VCaP (cell line): ENCODE results near the gene TMEM250.

Experiments used
- H3K27ac ChIP-seq: fragments of 450-650 bp; 2 replicates; pipeline ENCODE4 v1.5.1; 2017
- TF ChIP-seq, protein P1 (sequence below): fragments of 450-650 bp; conservative IDR thresholded peaks from 2 replicates; pipeline ENCODE4 v1.5.1; 2017; ENCODE audit warnings: mild to moderate bottlenecking, moderate library complexity

The TMEM250 gene

GRCh38 chr9:136117916-136118319 is 757 bp downstream of the TMEM250 start:
- peak overlapping the region; percentile 99 for H3K27ac ChIP-seq

GRCh38 chr9:136117291-136117915 is 1.3 kb downstream of the TMEM250 start:
- TF ChIP-seq, protein P1, sequence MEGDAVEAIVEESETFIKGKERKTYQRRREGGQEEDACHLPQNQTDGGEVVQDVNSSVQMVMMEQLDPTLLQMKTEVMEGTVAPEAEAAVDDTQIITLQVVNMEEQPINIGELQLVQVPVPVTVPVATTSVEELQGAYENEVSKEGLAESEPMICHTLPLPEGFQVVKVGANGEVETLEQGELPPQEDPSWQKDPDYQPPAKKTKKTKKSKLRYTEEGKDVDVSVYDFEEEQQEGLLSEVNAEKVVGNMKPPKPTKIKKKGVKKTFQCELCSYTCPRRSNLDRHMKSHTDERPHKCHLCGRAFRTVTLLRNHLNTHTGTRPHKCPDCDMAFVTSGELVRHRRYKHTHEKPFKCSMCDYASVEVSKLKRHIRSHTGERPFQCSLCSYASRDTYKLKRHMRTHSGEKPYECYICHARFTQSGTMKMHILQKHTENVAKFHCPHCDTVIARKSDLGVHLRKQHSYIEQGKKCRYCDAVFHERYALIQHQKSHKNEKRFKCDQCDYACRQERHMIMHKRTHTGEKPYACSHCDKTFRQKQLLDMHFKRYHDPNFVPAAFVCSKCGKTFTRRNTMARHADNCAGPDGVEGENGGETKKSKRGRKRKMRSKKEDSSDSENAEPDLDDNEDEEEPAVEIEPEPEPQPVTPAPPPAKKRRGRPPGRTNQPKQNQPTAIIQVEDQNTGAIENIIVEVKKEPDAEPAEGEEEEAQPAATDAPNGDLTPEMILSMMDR, result no peak
- H3K27ac ChIP-seq, result peak overlapping the region; percentile 99

More at GRCh38 chr9:136117916-136118319, 757 bp downstream of the TMEM250 start:
- TF ChIP-seq, protein P1, result no peak

DNA sequence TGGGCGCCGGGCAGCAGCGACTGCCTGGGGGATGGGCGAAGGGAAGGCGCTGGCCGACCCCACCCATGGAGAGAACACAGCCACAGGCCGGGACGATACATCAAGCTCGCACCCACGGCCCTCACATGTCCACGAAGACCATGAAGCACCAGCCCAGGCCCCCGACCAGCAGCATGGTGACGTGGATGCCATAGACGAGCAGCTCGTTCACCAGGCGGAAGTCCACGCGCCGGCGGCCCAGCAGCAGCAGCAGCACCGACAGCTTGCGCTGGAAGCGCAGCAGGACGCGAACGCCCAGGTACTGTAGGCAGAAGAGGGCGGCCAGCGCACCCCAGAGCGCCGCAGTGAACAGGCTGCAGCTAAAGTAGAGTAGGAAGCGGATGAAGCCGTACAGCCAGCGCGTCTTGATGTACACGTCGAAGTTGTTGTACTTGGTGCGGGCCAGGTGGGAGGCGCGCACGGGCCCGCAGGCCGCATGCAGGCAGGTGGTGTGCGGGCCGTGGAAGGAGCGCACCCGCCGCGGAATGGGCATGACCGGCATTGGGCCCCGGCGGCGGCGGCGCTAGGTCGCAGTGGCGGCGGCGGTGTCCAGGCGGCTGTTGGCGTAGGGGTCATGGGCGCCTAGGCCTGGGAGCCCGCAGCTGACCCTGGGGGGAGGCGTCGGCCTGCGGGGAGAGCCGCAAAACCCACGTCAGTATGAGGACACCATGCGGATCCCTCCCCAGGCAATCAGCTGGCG is 2.1 kb downstream of the TMEM250 start:
- H3K27ac ChIP-seq, result peak overlapping the region; percentile 99
- TF ChIP-seq, protein P1, result no peak

DNA sequence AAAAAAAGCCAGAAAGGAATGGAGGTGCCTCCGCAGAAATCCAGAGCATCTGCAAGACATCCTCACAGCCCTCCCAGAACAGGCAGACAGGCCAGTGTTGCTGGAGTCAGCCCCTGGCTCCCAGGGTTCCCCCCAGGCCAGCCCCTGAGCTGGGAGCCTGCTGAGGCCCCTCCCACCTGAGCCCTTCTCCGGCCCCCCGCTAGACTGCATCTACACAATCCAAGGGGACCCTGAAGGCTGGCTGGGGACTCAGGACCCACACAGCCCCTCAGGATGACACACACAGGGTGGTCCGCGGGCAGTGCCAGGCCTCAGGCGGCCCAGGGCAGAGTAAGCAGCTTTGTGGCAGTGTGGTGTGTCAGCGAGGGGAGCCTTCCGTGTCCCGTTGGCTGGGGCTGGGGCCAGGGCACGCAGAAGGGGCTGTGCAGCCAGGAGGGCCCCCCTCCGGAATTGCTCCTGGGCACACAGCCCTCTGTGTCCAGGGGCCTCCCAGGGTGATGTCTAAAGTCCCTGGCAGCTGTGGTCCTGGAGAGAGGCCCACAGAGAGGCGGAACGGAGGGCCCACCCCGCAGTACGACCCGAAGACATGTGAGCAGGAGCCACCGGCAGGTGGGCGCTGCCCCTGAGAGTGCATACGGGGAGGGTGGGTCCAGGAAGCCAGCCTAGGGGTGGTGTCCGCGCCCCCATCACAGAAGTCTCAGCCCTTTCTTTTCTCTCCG is 2.9 kb downstream of the TMEM250 start:
- peak overlapping the region; percentile 10; the same call in 1 of the 2 replicates for H3K27ac ChIP-seq
- TF ChIP-seq, protein P1, result no peak

DNA sequence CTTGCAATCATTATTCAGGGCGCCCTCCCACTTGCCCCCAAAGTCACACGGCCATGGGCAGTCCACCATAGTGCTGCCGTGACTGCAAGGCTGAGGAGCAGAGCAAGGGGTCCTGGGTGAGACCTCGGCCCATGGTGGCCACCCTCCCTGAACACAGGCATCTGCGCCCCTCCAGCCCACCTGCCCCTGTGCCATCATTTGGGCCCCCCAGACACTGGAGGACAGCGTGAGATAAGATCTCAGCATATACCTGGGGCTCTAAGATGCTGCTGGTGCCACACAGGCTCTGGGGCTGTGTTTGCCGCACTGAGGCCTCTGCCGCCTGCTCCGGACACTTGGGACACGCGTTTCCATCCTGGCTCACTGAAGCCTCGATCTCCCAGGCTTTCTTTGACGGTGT is 3.5 kb downstream of the TMEM250 start:
- peak overlapping the region; percentile 10; the same call in 1 of the 2 replicates for H3K27ac ChIP-seq
- TF ChIP-seq, protein P1, result no peak

DNA sequence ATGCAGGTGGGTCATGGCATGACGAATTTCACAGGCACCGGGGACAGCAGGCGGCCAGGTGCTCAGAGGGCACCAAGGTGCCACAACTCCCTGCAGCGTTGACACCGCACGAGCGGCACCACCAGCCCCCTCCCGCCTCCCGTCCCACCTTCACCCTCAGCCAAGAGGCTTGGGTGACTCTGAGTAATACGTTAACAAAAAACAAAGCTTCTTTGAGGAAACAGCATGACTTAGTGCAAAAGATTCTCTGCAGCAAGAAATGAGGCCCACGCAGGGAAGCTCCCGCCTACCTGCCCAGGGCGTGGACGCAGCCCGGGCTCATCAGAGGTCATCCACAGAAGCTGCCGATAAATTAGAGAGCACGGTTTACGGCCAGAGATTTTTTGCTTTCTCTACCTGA is 4.1 kb downstream of the TMEM250 start:
- no peak overlapping the region for H3K27ac ChIP-seq
- TF ChIP-seq, protein P1, result no peak

GRCh38 chr9:136112541-136112940 is 6.1 kb downstream of the TMEM250 start:
- TF ChIP-seq, protein P1, result no peak
- H3K27ac ChIP-seq, result peak overlapping the region; percentile 13; the same call in 1 of the 2 replicates
